Activated CD4-positive, CD25-positive, alpha-beta regulatory T cell treated with anti-CD3 and anti-CD28 coated beads, Interleukin-2, amount 50 U/mL, for 16 hours (primary cell): ENCODE data around the gene LRP2.

Experiments used
- DNase-seq: peaks from one replicate; pipeline ENCODE4 v3.0.0-alpha.2; 2020; ENCODE audit warnings: low read depth, low spot score

Gene LRP2

GRCh38 chr2:169091761-169092519 lies 270.4 kb downstream of the LRP2 start:
- no peak for DNase-seq

GRCh38 chr2:169091256-169091655 lies 271.1 kb downstream of the LRP2 start:
- DNase-seq = no peak

- DNase-seq = no peak
Observed at GRCh38 chr2:169090133-169090820, 272.1 kb downstream of the LRP2 start.

GRCh38 chr2:169089182-169089581 lies 273.2 kb downstream of the LRP2 start:
- DNase-seq = no peak

- DNase-seq = no peak
Observed at GRCh38 chr2:169087757-169088379, 274.5 kb downstream of the LRP2 start.

- DNase-seq = no peak
Observed at GRCh38 chr2:169086893-169087467, 275.4 kb downstream of the LRP2 start.

GRCh38 chr2:169082995-169083394 lies 279.3 kb downstream of the LRP2 start:
- DNase-seq = no peak

GRCh38 chr2:169081551-169081950 lies 280.8 kb downstream of the LRP2 start:
- DNase-seq = no peak

- DNase-seq = no peak
Observed at GRCh38 chr2:169080250-169081069, 281.9 kb downstream of the LRP2 start.

GRCh38 chr2:169077674-169078240 lies 284.6 kb downstream of the LRP2 start:
- no peak for DNase-seq
